Body of pancreas (tissue), 4 donors: Measurements from ENCODE around the gene TNIP1. TPM values are rescaled to one million over a fixed set of nuclear protein-coding genes. Genes with fewer than 3 reads are reported as not detected.

Source experiments
- ATAC-seq: fragments of 150-250 bp; one replicate; pipeline ENCODE4 v1.9.1; 2016
- DNase-seq, 4 donors: peaks; one replicate each; pipeline ENCODE4 v3.0.0-alpha.2; 2019
- H3K27ac ChIP-seq, 4 donors: fragments of 200-600 bp; sonication (generic); 1 replicate in 3 of 4; 2 replicates in 1 of 4; pipeline versions ENCODE4 v1.5.1 to v1.6.1; 2016 to 2019; ENCODE audit warnings: mild to moderate bottlenecking in 1 of 4, mixed read lengths in 1 of 4, moderate library complexity in 1 of 4
- H3K27me3 ChIP-seq, 2 donors: fragments of 200-600 bp; sonication (generic); one replicate each; pipeline ENCODE4 v1.6.0; 2016; ENCODE audit warnings: mild to moderate bottlenecking in 1 of 2
- H3K36me3 ChIP-seq, 2 donors: fragments of 200-600 bp; sonication (generic); replicated peaks in 1 of 2; 2 replicates each; pipeline ENCODE4 v1.5.1; 2016; ENCODE audit warnings: low read depth in 2 of 2; ENCODE audit not compliant: insufficient read depth in 1 of 2
- H3K4me1 ChIP-seq: fragments of 200-600 bp; sonication (generic); one replicate; pipeline ENCODE4 v1.6.0; 2016
- H3K4me3 ChIP-seq, 2 donors: fragments of 200-600 bp; sonication (generic); 1 replicate in 1 of 2; 2 replicates in 1 of 2; pipeline ENCODE4 v1.5.1; 2016 to 2019
- H3K9me3 ChIP-seq, 3 donors: fragments of 200-600 bp; sonication (generic); 1 replicate in 2 of 3; 2 replicates in 1 of 3; pipeline ENCODE4 v1.5.1; 2016
- POLR2A ChIP-seq, 3 donors: fragments of 450-650 bp; IDR thresholded peaks; one replicate each; pipeline ENCODE4 v1.6.1; 2016; ENCODE audit warnings: antibody characterized with exemption in 3 of 3, mild to moderate bottlenecking in 2 of 3
- WGBS, 2 donors: methylation state at CpG; one replicate each; pipeline ENCODE4 v1.1.5; 2017; 5-methylcytosine and 5-hydroxymethylcytosine counted together
- intact Hi-C: fragments of 100-400 bp; cut with DNase I; formaldehyde crosslinking; loops from one replicate; pipeline ENCODE4 v1.15.1; 2023
- total RNA-seq, 2 donors: library from RNA; depleted of rRNA; stranded (reverse); fragments of >200 nt; gene quantifications; one replicate each; pipeline ENCODE4 v1.1.0, GENCODE V29; 2016
- TF ChIP-seq, protein P1 (sequence below), 7 experiments: fragments of 450-650 bp in 4 of 7; fragments of 200-600 bp in 3 of 7; sonication (generic) in 3 of 7; IDR thresholded peaks; one replicate each; pipeline ENCODE4 v1.5.1; 2016 to 2019; ENCODE audit warnings: antibody characterized with exemption in 7 of 7

TNIP1 gene
- total RNA-seq, 2 donors from 2014 or later = 89.3 to 111 TPM

DNA sequence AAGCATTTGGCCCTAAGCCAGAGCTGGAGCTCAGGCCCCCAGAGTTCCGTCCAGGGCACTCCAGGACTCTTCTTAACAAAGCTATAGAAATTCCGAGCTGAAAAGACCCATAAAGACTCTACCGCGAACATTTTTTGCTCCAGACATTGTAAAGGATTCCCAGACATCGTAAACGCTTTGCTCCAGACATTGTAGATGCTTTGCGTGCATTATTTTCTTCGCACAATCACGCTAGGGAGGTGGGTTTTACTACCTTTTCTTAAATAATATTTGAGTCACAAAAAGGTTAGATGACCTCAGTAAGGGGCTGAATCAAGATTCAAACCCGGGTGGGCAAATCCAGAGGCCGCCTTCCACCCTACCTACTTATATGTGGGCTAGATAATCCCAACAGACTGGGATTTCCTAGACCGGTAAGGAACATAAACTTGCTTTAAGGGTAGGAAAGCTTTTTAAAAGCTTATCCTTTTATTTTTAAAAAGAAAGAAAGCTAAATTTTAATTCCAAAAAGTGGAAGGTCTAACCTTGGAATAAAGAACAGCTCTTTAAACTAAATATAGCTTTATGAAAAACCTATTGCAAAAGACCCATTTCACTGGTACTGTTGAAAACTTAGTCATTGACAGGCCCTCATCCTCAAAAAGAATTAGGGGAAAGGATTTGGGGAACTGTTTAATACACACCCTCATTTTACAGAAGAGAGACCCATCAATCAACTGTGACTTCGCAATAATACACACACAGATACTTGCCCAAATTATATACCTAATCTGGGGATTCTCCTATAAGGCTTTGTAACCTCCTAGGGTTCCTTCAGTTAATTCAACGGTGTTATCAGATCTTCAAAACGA, 822 bp upstream of the TNIP1 start:
- no peak for DNase-seq
- Histone ChIP-seq H3K4me1 (peaks cover 69% of the 10 kb centered on the region), H3K36me3 (no peaks in the 10 kb centered on the region), H3K9me3 (no peaks in the 10 kb centered on the region), H3K4me3 (peak overlapping the region; percentile 65 to 74), H3K27me3 (no peaks in the 10 kb centered on the region), H3K27ac (peak overlapping the region; percentile 94 to 97 (median 96))
- WGBS, 2 donors = 10% methylated on average over 15 of the region's 15 CpGs
- intact Hi-C loops = no loop called here
- no peak for ATAC-seq
- no peak for TF ChIP-seq POLR2A (IDR thresholded peaks at IDR 0.05)
- TF ChIP-seq, protein P1, sequence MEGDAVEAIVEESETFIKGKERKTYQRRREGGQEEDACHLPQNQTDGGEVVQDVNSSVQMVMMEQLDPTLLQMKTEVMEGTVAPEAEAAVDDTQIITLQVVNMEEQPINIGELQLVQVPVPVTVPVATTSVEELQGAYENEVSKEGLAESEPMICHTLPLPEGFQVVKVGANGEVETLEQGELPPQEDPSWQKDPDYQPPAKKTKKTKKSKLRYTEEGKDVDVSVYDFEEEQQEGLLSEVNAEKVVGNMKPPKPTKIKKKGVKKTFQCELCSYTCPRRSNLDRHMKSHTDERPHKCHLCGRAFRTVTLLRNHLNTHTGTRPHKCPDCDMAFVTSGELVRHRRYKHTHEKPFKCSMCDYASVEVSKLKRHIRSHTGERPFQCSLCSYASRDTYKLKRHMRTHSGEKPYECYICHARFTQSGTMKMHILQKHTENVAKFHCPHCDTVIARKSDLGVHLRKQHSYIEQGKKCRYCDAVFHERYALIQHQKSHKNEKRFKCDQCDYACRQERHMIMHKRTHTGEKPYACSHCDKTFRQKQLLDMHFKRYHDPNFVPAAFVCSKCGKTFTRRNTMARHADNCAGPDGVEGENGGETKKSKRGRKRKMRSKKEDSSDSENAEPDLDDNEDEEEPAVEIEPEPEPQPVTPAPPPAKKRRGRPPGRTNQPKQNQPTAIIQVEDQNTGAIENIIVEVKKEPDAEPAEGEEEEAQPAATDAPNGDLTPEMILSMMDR (IDR thresholded peaks at IDR 0.05) = no peak

DNA sequence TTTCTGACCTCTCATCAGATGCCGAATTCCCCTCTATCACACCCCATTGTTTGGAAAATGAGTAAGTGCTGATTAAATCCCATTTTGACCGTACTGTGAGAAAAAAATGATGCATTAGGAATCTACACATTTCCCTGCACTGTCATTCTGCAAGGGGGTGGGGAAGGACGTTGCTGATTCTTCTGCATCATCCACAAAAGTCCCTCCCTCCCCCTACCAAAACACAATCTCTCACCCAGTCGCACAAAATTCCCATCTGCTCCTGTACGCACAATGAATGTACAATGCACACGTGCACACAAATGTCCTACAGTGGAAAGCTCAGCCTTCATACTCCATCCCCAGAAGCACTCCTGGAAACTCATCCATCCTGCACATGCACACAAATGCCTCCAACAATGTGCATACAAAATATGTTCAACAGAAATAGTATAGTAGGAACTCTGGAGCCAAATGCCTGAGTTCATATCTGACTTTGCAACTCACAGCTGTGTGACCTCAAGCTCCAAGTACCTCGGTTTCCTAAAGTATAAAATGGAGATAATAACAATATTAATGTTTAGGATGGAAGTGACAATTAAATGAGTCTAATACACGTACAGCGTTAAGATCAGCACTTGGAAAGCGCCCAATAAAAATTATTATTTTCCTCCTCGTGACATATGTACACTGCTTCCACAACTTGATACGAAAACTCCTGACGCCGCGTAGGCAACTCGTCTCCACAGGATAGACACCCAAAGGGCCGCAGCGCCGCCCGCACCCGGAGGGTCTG, 809 bp downstream of the TNIP1 start:
- no peaks in the 10 kb centered on the region for H3K36me3 ChIP-seq
- ATAC-seq = no peak
- H3K4me3 ChIP-seq = peak overlapping the region; percentile 65 to 74
- TF ChIP-seq, protein P1 (IDR thresholded peaks at IDR 0.05) = no peak
- no peak for TF ChIP-seq POLR2A (IDR thresholded peaks at IDR 0.05)
- peaks cover 74% of the 10 kb centered on the region for H3K4me1 ChIP-seq
- H3K27ac ChIP-seq = peak overlapping the region; percentile 94 to 97 (median 96)
- intact Hi-C loops = no loop called here
- WGBS, 2 donors = 1% methylated on average over 19 to 21 of the region's 21 CpGs
- no peaks in the 10 kb centered on the region for H3K27me3 ChIP-seq
- no peak for DNase-seq
- H3K9me3 ChIP-seq = no peaks in the 10 kb centered on the region

DNA sequence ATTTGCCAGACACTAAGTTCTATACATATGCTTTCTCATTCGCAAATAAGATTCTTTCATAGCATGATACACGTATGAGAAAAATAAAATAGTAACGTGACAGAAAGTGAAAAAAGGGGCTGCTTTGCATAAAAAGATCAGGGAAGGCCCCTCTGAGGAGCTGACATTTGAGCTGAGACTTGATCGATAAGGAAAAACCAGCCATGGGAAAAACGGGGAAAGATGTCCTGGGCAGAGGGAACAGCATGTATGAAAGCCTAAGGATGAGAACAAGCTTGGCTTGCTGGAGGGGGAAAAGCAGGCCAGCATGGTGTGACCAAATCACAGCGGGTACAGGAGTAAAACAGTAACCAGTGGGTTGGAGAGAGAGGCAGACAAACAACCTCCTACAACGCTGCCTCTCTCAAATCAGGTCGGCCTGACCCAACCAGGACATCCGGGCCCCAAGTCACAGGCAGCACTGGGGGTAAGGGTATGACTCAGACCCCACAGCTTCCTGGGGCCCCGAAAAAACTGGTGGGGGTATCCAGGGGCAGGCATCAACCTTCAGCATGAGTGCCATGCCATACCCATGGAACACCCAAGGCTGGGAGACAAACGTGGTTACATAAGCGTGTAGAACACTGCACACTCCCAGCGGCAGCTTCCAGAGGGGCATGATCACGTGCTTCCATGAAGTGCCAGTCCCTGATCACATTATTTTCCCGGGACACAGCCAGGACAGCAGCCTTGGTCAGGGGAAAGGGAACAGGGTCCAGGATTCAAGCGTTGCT, 2.2 kb downstream of the TNIP1 start:
- Histone ChIP-seq H3K27me3 (no peaks in the 10 kb centered on the region), H3K36me3 (no peaks in the 10 kb centered on the region), H3K4me1 (peaks cover 68% of the 10 kb centered on the region), H3K27ac (peak overlapping the region; percentile 75 to 97 (median 95)), H3K4me3 (no peak overlapping the region), H3K9me3 (no peaks in the 10 kb centered on the region)
- 48 to 50% methylated on average over 11 to 16 of the region's 16 CpGs for WGBS, 2 donors
- intact Hi-C loops = no loop called here
- ATAC-seq (no peak), DNase-seq (peak in 3 of 4 donors; percentile 53 to 57 (median 54))
- TF ChIP-seq, protein P1 (IDR thresholded peaks at IDR 0.05) = no peak
- TF ChIP-seq POLR2A (IDR thresholded peaks at IDR 0.05) = peak in 2 of 3 donors; percentile 24 to 40

DNA sequence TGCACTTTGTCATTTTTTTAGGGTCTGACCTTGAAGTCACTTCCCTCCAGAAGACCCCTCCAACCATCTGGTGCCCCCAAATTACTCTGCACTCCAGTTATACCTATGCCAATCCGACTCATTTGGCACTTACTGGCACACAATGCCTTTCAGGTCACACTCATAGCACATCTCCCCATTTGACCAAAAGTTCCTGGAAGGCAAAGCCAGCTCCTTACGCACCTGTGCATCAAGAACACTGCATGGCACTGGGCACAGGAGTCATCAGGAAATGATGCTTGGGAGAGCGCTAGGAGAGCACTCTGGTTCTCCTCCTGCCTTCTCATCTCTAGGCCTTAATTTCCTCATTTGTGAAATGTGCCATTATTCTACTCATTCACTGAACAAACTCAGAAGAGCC, 2.9 kb downstream of the TNIP1 start:
- no peaks in the 10 kb centered on the region for H3K9me3 ChIP-seq
- DNase-seq (no peak), ATAC-seq (no peak)
- no peak overlapping the region for H3K4me3 ChIP-seq
- no peak for TF ChIP-seq POLR2A (IDR thresholded peaks at IDR 0.05)
- TF ChIP-seq, protein P1 (IDR thresholded peaks at IDR 0.05) = no peak
- WGBS, 2 donors = 80 to 86% methylated on average over 3 of the region's 3 CpGs
- H3K27ac ChIP-seq = peak overlapping the region in 3 of 4 donors; percentile 94 to 97 (median 96)
- no peaks in the 10 kb centered on the region for H3K27me3 ChIP-seq
- intact Hi-C loops = no loop called here
- H3K36me3 ChIP-seq = no peaks in the 10 kb centered on the region
- peaks cover 62% of the 10 kb centered on the region for H3K4me1 ChIP-seq
